Hepatocyte (in vitro differentiated cells): ENCODE results near the gene TMEM8B.

Experiments
- EZH2phosphoT487 ChIP-seq: fragments of 200-600 bp; sonication (generic); IDR thresholded peaks from one replicate; pipeline ENCODE4 v1.6.1; 2018; ENCODE audit warnings: antibody characterized with exemption, mild to moderate bottlenecking, low read depth, moderate library complexity; ENCODE audit not compliant: unreplicated experiment, severe bottlenecking
- TF ChIP-seq, protein P1 (sequence below): fragments of 200-600 bp; sonication (generic); IDR thresholded peaks from 2 replicates; pipeline ENCODE4 v1.5.1; 2016; ENCODE audit warnings: antibody characterized with exemption, mild to moderate bottlenecking; ENCODE audit not compliant: poor library complexity

DNA sequence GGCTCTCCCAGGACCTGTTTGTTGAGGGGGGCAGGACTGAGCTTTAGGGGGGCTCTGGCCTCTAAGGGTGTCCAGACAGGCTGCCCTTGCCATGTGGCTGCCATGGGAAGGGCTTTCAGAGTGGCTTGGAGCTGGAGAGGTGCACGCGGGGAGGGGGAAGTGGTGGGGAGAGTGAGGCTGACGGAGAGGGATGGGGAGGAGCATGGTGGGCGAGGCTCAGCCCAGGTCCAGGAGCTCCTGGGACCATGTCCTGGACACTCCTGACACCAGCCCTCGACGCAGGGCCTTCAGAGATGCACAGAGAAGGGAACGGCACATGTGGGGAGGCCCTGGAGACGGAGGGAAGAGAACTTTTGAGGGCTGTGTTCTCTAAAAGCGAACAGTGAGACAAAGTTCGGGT lies 82.7 kb downstream of the TMEM8B start:
- TF ChIP-seq EZH2phosphoT487: no peak
- TF ChIP-seq, protein P1, sequence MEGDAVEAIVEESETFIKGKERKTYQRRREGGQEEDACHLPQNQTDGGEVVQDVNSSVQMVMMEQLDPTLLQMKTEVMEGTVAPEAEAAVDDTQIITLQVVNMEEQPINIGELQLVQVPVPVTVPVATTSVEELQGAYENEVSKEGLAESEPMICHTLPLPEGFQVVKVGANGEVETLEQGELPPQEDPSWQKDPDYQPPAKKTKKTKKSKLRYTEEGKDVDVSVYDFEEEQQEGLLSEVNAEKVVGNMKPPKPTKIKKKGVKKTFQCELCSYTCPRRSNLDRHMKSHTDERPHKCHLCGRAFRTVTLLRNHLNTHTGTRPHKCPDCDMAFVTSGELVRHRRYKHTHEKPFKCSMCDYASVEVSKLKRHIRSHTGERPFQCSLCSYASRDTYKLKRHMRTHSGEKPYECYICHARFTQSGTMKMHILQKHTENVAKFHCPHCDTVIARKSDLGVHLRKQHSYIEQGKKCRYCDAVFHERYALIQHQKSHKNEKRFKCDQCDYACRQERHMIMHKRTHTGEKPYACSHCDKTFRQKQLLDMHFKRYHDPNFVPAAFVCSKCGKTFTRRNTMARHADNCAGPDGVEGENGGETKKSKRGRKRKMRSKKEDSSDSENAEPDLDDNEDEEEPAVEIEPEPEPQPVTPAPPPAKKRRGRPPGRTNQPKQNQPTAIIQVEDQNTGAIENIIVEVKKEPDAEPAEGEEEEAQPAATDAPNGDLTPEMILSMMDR: no peak
